Astrocyte of the spinal cord (primary cell): ENCODE data around the gene PRDM16.

ENCODE experiments used
- DNase-seq: peaks from one replicate; pipeline ENCODE4 v3.0.0; 2011; ENCODE audit warnings: low read depth, low spot score
- H3K4me3 ChIP-seq: 2 replicates; pipeline ENCODE4 v1.5.1; 2011; ENCODE audit warnings: low read depth, mild to moderate bottlenecking, low read length, moderate library complexity
- in situ Hi-C: cut with HindIII; loops from 2 replicates; pipeline ENCODE4 v1.10.0; 2017; ENCODE audit warnings: low sequenced_read_pairs
- TF ChIP-seq, protein P1 (sequence below): IDR thresholded peaks from 2 replicates; pipeline ENCODE4 v1.5.1; 2012; ENCODE audit warnings: low read depth, mild to moderate bottlenecking, low read length, inconsistent platforms

The PRDM16 gene

DNA sequence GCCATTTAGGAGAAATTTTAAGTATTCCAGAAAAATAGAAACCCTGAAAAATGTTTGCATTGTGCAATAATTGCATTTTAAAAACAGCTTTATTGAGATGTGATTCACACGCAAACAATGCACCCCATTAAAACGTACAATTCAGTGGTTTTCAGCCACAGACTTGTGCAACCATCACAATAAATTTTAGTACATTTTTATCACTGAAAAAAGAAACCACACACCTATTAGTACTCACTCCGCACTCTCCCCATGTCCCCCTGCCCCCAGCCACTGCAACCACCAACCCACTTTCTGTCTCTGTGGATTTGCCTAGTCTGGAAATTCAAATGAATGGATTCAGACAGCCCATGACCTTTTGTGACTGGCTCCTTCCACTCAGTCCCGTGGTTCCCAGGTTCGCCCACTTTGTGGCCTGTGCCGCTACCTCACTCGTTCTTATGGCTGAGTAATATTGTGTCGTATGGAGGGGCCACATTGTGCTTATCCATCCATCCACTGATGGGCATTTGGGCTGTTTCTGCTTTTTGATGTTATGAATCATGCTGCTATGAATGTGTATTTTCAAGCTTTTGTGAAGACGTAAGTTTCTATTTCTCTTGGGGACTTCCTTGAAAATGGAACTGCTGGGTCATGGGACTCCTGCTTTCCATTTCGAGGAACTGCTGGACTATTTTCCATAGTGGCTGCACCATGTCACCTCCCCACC lies 237.7 kb downstream of the PRDM16 start:
- peak; percentile 81 for DNase-seq
- TF ChIP-seq, protein P1, sequence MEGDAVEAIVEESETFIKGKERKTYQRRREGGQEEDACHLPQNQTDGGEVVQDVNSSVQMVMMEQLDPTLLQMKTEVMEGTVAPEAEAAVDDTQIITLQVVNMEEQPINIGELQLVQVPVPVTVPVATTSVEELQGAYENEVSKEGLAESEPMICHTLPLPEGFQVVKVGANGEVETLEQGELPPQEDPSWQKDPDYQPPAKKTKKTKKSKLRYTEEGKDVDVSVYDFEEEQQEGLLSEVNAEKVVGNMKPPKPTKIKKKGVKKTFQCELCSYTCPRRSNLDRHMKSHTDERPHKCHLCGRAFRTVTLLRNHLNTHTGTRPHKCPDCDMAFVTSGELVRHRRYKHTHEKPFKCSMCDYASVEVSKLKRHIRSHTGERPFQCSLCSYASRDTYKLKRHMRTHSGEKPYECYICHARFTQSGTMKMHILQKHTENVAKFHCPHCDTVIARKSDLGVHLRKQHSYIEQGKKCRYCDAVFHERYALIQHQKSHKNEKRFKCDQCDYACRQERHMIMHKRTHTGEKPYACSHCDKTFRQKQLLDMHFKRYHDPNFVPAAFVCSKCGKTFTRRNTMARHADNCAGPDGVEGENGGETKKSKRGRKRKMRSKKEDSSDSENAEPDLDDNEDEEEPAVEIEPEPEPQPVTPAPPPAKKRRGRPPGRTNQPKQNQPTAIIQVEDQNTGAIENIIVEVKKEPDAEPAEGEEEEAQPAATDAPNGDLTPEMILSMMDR = no peak
- H3K4me3 ChIP-seq = no peak overlapping the region
- in situ Hi-C loops = no loop called here

DNA sequence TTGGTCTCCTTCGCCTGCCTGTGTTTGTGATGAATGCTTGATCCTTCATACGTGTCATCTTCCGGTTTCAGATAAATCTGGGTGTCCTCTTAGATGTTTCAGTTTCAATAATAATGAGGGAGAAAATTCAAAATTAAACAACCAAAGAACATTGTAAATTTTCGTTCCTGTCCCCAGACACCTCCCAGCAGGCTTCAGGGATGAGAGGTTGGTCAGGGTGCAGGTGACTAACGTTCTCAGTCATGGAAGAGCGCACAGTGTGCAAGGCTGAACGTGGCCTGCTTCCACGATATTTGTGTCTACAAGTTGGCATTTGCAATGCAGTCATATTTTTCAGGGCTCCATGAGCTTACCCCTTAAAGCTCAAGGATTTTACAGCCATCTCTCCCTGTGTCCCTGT lies 238.4 kb downstream of the PRDM16 start:
- in situ Hi-C loops = no loop called here
- no peak for DNase-seq
- TF ChIP-seq, protein P1 = no peak
- no peak overlapping the region for H3K4me3 ChIP-seq

- TF ChIP-seq, protein P1 = no peak
- H3K4me3 ChIP-seq = no peak overlapping the region
- in situ Hi-C loops = no loop called here
- no peak for DNase-seq
Measured at GRCh38 chr1:3308053-3308452, 239.1 kb downstream of the PRDM16 start.

GRCh38 chr1:3310718-3311400 lies 241.9 kb downstream of the PRDM16 start:
- H3K4me3 ChIP-seq = no peak overlapping the region
- TF ChIP-seq, protein P1 = no peak
- in situ Hi-C loops = no loop called here
- DNase-seq = no peak

- in situ Hi-C loops = no loop called here
- TF ChIP-seq, protein P1 = no peak
Measured at GRCh38 chr1:3311711-3312110, 242.7 kb downstream of the PRDM16 start.

DNA sequence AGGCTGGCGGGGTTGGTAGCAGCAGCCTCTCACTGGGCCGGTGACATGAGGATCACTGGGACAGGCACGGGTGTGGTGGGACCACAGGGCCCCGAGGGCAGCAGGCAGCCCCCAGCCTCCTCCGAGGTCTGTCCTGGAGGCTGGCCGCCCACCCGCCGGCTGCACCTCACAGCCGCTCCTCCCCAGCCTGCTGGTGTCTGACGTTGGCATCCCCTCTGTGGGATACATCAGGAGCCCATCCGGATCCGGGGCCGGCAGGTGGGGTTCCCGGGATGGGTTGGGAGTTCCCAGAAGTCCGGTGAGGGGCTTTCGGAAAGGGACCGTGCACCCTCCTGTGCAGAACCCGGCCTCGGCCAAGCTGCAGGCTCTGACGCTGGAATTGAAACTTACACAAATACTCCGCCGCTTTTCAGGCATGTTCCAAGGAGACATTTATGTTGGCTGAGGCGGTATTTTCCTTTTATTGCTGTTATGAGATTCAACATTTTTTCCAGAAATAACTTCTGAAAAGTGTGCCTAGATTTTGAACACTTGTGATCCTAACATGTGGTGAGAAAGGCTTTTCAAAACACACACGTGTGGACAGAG lies 243.4 kb downstream of the PRDM16 start:
- DNase-seq = no peak
- in situ Hi-C loops = no loop called here
- H3K4me3 ChIP-seq = no peak overlapping the region
- TF ChIP-seq, protein P1 = no peak

More at GRCh38 chr1:3311711-3312110, 242.7 kb downstream of the PRDM16 start:
- no peak for DNase-seq
- no peak overlapping the region for H3K4me3 ChIP-seq
